Smooth muscle cell (in vitro differentiated cells): ENCODE results near the gene TMEM87B. TPM values are rescaled to one million over a fixed set of nuclear protein-coding genes. Genes with fewer than 3 reads are reported as not detected.

Experiments
- DNase-seq: peaks from one replicate; lab custom pipeline; 2025; ENCODE audit not compliant: unreplicated experiment; lab: John Stamatoyannopoulos, UW
- H2AFZ ChIP-seq: fragments of 200-600 bp; sonication (generic); 2 replicates; pipeline ENCODE4 v1.6.0; 2016; ENCODE audit warnings: antibody characterized with exemption, low read depth, mild to moderate bottlenecking
- H3F3A ChIP-seq: fragments of 200-600 bp; sonication (generic); 2 replicates; pipeline ENCODE4 v1.6.0; 2017; ENCODE audit warnings: antibody characterized with exemption, low read depth
- H3K27ac ChIP-seq: fragments of 200-600 bp; sonication (generic); 2 replicates; pipeline ENCODE4 v1.5.1; 2016; ENCODE audit warnings: low read depth, mild to moderate bottlenecking
- H3K27me3 ChIP-seq: fragments of 200-600 bp; sonication (generic); 2 replicates; pipeline ENCODE4 v1.6.1; 2016; ENCODE audit warnings: low read depth, mild to moderate bottlenecking
- H3K36me3 ChIP-seq: fragments of 200-600 bp; sonication (generic); 2 replicates; pipeline ENCODE4 v1.5.1; 2016; ENCODE audit warnings: low read depth
- H3K4me1 ChIP-seq: fragments of 200-600 bp; sonication (generic); 2 replicates; pipeline ENCODE4 v1.5.1; 2016; ENCODE audit warnings: low read depth
- H3K4me2 ChIP-seq: fragments of 200-600 bp; sonication (generic); 2 replicates; pipeline ENCODE4 v1.6.0; 2016; ENCODE audit warnings: mild to moderate bottlenecking
- H3K4me3 ChIP-seq: fragments of 200-600 bp; sonication (generic); 2 replicates; pipeline ENCODE4 v1.5.1; 2016; ENCODE audit warnings: mild to moderate bottlenecking
- H3K79me2 ChIP-seq: fragments of 200-600 bp; sonication (generic); 2 replicates; pipeline ENCODE4 v1.6.0; 2016; ENCODE audit warnings: low read depth, mild to moderate bottlenecking
- H3K9ac ChIP-seq: fragments of 200-600 bp; sonication (generic); 2 replicates; pipeline ENCODE4 v1.6.0; 2016; ENCODE audit warnings: low read depth
- H3K9me3 ChIP-seq: fragments of 200-600 bp; sonication (generic); replicated peaks from 2 replicates; pipeline ENCODE4 v1.5.1; 2016; ENCODE audit warnings: low read depth
- H4K20me1 ChIP-seq: fragments of 200-600 bp; sonication (generic); 2 replicates; pipeline ENCODE4 v1.6.0; 2016; ENCODE audit warnings: low read depth
- WGBS: methylation state at CpG from one replicate; pipeline ENCODE4 v1.1.7; 2016; ENCODE audit warnings: low lambda C conversion rate; 5-methylcytosine and 5-hydroxymethylcytosine counted together
- polyA plus RNA-seq: library from polyadenylated mRNA; unstranded; fragments of >200 nt; fragmentation: Nextera tagmentation; extraction: Ambion mirVana; gene quantifications from 2 replicates; pipeline ENCODE4 v1.2.1, GENCODE V29; 2016
- total RNA-seq: library from RNA; depleted of rRNA; stranded (reverse); fragments of >200 nt; gene quantifications from 2 replicates; pipeline ENCODE4 v1.2.3, GENCODE V29; 2014
- TF ChIP-seq, protein P1 (sequence below): fragments of 200-600 bp; sonication (generic); IDR thresholded peaks from 2 replicates; pipeline ENCODE4 v1.5.1; 2017; ENCODE audit warnings: borderline replicate concordance, mild to moderate bottlenecking, antibody characterized with exemption; ENCODE audit not compliant: insufficient read depth, poor library complexity, severe bottlenecking

Gene TMEM87B
- total and polyA plus RNA-seq, 2 experiments from 2014 or later: 27.2 to 109 TPM

- Histone ChIP-seq H3K27me3 (no peaks in the 10 kb centered on the region), H3K27ac (peak overlapping the region; percentile 89), H3K36me3 (peaks cover 5% of the 10 kb centered on the region), H2AFZ (no peak overlapping the region), H3K9me3 (no peaks in the 10 kb centered on the region), H3K4me1 (peaks cover 16% of the 10 kb centered on the region), H3K4me2 (peak overlapping the region; percentile 88), H3F3A (peaks cover 31% of the 10 kb centered on the region), H4K20me1 (peaks cover 35% of the 10 kb centered on the region), H3K79me2 (peaks cover 47% of the 10 kb centered on the region), H3K4me3 (peak overlapping the region; percentile 68), H3K9ac (peak overlapping the region; percentile 95)
- TF ChIP-seq, protein P1, sequence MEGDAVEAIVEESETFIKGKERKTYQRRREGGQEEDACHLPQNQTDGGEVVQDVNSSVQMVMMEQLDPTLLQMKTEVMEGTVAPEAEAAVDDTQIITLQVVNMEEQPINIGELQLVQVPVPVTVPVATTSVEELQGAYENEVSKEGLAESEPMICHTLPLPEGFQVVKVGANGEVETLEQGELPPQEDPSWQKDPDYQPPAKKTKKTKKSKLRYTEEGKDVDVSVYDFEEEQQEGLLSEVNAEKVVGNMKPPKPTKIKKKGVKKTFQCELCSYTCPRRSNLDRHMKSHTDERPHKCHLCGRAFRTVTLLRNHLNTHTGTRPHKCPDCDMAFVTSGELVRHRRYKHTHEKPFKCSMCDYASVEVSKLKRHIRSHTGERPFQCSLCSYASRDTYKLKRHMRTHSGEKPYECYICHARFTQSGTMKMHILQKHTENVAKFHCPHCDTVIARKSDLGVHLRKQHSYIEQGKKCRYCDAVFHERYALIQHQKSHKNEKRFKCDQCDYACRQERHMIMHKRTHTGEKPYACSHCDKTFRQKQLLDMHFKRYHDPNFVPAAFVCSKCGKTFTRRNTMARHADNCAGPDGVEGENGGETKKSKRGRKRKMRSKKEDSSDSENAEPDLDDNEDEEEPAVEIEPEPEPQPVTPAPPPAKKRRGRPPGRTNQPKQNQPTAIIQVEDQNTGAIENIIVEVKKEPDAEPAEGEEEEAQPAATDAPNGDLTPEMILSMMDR: no peak
- under 1% methylated on average over 42 of the region's 42 CpGs for WGBS
- DNase-seq: peak; percentile 56
Measured at GRCh38 chr2:112055730-112056625, 909 bp downstream of the TMEM87B start.

DNA sequence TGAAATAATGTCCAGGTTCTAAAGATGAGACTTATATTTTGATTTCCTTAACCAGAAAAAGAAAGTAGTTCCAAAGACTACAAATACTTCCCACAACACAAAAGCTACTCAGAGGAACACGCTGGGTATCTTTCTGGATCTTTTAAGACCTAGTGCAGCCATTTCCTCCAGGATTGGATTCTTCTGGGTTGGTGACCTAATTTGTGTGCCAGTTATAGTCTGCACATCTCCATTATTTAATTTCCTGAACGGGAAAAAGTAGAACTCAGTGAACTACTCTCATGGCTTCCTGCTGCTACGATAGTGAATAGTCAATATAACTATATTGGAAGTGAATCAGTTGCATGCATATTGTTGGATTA is 1.5 kb downstream of the TMEM87B start:
- Histone ChIP-seq H3K27ac (peak overlapping the region; percentile 89), H3K9ac (peak overlapping the region; percentile 72), H3K9me3 (no peaks in the 10 kb centered on the region), H3K4me3 (peak overlapping the region; percentile 68), H3K4me2 (peak overlapping the region; percentile 88), H3F3A (peaks cover 35% of the 10 kb centered on the region), H3K79me2 (peaks cover 54% of the 10 kb centered on the region), H4K20me1 (peaks cover 35% of the 10 kb centered on the region), H3K27me3 (no peaks in the 10 kb centered on the region), H3K36me3 (peaks cover 5% of the 10 kb centered on the region), H3K4me1 (peaks cover 16% of the 10 kb centered on the region), H2AFZ (no peak overlapping the region)
- DNase-seq: no peak
- 27% methylated on average over 3 of the region's 3 CpGs for WGBS
- TF ChIP-seq, protein P1: no peak

GRCh38 chr2:112059671-112060070 is 4.6 kb downstream of the TMEM87B start:
- peaks cover 81% of the 10 kb centered on the region for H3K79me2 ChIP-seq
- H3K4me1 ChIP-seq: peaks cover 16% of the 10 kb centered on the region
- peaks cover 33% of the 10 kb centered on the region for H3F3A ChIP-seq
- peak overlapping the region; percentile 3 for H3K9ac ChIP-seq
- TF ChIP-seq, protein P1: no peak
- peak overlapping the region; percentile 2 for H3K4me3 ChIP-seq
- H2AFZ ChIP-seq: no peak overlapping the region
- WGBS: 52% methylated on average over 2 of the region's 2 CpGs
- no peaks in the 10 kb centered on the region for H3K9me3 ChIP-seq
- H3K27ac ChIP-seq: peak overlapping the region; percentile 89
- no peak for DNase-seq
- no peaks in the 10 kb centered on the region for H3K27me3 ChIP-seq
- peaks cover 17% of the 10 kb centered on the region for H3K36me3 ChIP-seq
- peaks cover 56% of the 10 kb centered on the region for H4K20me1 ChIP-seq
- H3K4me2 ChIP-seq: peak overlapping the region; percentile 88
